ENCODE data around the gene ALK. TPM values are rescaled to one million over a fixed set of nuclear protein-coding genes. Genes with fewer than 3 reads are reported as not detected.

The ALK gene
- total RNA-seq, 1 experiment from 2014 or later: 0.07 TPM

DNA sequence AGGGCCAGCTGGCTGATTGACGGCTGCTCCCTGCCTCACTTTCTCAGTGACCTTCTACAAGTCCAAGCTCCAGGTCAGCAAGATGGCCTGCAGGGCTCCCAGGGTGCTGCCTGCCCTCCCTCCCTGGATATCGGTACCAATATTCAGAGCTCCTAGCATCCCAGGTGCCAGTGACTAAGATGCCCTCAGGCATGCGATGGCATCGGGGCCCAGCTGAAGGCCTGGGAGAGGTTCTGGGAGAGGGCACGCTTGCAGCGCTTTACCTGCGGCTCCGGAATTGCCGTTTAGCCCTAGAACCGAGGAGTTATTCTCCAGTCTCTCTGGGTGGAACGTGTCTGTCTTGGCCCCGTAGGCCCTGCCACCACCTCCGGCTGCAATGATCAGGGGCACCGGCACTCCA lies 689.3 kb downstream of the ALK start:
- POLR2A ChIA-PET: no interaction called here
- no TSS peak for BruUV-seq (replicated peaks)
- no peak for DNase-seq (ENCODE audit: unreplicated experiment)
- no peak overlapping the region for H3K4me3 Mint-ChIP-seq (ENCODE audit: unreplicated experiment)
- H3K27me3 Mint-ChIP-seq (ENCODE audit: insufficient read depth, unreplicated experiment): peaks cover 62% of the 10 kb centered on the region
- intact Hi-C loops (cut with micrococcal nuclease): loop anchor here (10.0 kb wide), 1 partner anchor 793 kb away; no protein-coding TSS in a partner anchor
- CTCF ChIA-PET: interaction anchor here (1.3 kb wide), 1 partner anchor 794 kb away, joined by 3 read pairs; no protein-coding TSS in a partner anchor
- TF ChIP-seq, protein P1, sequence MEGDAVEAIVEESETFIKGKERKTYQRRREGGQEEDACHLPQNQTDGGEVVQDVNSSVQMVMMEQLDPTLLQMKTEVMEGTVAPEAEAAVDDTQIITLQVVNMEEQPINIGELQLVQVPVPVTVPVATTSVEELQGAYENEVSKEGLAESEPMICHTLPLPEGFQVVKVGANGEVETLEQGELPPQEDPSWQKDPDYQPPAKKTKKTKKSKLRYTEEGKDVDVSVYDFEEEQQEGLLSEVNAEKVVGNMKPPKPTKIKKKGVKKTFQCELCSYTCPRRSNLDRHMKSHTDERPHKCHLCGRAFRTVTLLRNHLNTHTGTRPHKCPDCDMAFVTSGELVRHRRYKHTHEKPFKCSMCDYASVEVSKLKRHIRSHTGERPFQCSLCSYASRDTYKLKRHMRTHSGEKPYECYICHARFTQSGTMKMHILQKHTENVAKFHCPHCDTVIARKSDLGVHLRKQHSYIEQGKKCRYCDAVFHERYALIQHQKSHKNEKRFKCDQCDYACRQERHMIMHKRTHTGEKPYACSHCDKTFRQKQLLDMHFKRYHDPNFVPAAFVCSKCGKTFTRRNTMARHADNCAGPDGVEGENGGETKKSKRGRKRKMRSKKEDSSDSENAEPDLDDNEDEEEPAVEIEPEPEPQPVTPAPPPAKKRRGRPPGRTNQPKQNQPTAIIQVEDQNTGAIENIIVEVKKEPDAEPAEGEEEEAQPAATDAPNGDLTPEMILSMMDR (IDR thresholded peaks at IDR 0.05; ENCODE audit: unreplicated experiment): no peak
- no peaks in the 10 kb centered on the region for H3K4me1 Mint-ChIP-seq (ENCODE audit: insufficient read depth, unreplicated experiment)
- no peak overlapping the region for H3K27ac Mint-ChIP-seq (ENCODE audit: low read depth, unreplicated experiment)
- H3K36me3 Mint-ChIP-seq (ENCODE audit: insufficient read depth, unreplicated experiment): no peaks in the 10 kb centered on the region
- H3K9me3 Mint-ChIP-seq (ENCODE audit: unreplicated experiment): no peaks in the 10 kb centered on the region

- TF ChIP-seq, protein P1 (IDR thresholded peaks at IDR 0.05; ENCODE audit: unreplicated experiment): no peak
- peaks cover 6% of the 10 kb centered on the region for H3K4me1 Mint-ChIP-seq (ENCODE audit: insufficient read depth, unreplicated experiment)
- H3K36me3 Mint-ChIP-seq (ENCODE audit: insufficient read depth, unreplicated experiment): peaks cover 5% of the 10 kb centered on the region
- POLR2A ChIA-PET: no interaction called here
- H3K9me3 Mint-ChIP-seq (ENCODE audit: unreplicated experiment): no peaks in the 10 kb centered on the region
- H3K27me3 Mint-ChIP-seq (ENCODE audit: insufficient read depth, unreplicated experiment): peaks cover 67% of the 10 kb centered on the region
- H3K4me3 Mint-ChIP-seq (ENCODE audit: unreplicated experiment): no peak overlapping the region
- no peak overlapping the region for H3K27ac Mint-ChIP-seq (ENCODE audit: low read depth, unreplicated experiment)
- CTCF ChIA-PET: no interaction called here
- DNase-seq (ENCODE audit: unreplicated experiment): no peak
- intact Hi-C loops (cut with micrococcal nuclease): loop anchor here (10.0 kb wide), 1 partner anchor 795 kb away; no protein-coding TSS in a partner anchor
- no TSS peak for BruUV-seq (replicated peaks)
Measured at GRCh38 chr2:29229640-29230039, 691.7 kb downstream of the ALK start.

GRCh38 chr2:29228947-29229346 lies 692.4 kb downstream of the ALK start:
- no peaks in the 10 kb centered on the region for H3K9me3 Mint-ChIP-seq (ENCODE audit: unreplicated experiment)
- POLR2A ChIA-PET: no interaction called here
- no peak overlapping the region for H3K4me3 Mint-ChIP-seq (ENCODE audit: unreplicated experiment)
- peaks cover 8% of the 10 kb centered on the region for H3K36me3 Mint-ChIP-seq (ENCODE audit: insufficient read depth, unreplicated experiment)
- CTCF ChIA-PET: no interaction called here
- DNase-seq (ENCODE audit: unreplicated experiment): no peak
- H3K27me3 Mint-ChIP-seq (ENCODE audit: insufficient read depth, unreplicated experiment): peaks cover 60% of the 10 kb centered on the region
- intact Hi-C loops (cut with micrococcal nuclease): no loop called here
- TF ChIP-seq, protein P1 (IDR thresholded peaks at IDR 0.05; ENCODE audit: unreplicated experiment): no peak
- no TSS peak for BruUV-seq (replicated peaks)
- peaks cover 13% of the 10 kb centered on the region for H3K4me1 Mint-ChIP-seq (ENCODE audit: insufficient read depth, unreplicated experiment)
- H3K27ac Mint-ChIP-seq (ENCODE audit: low read depth, unreplicated experiment): no peak overlapping the region

DNA sequence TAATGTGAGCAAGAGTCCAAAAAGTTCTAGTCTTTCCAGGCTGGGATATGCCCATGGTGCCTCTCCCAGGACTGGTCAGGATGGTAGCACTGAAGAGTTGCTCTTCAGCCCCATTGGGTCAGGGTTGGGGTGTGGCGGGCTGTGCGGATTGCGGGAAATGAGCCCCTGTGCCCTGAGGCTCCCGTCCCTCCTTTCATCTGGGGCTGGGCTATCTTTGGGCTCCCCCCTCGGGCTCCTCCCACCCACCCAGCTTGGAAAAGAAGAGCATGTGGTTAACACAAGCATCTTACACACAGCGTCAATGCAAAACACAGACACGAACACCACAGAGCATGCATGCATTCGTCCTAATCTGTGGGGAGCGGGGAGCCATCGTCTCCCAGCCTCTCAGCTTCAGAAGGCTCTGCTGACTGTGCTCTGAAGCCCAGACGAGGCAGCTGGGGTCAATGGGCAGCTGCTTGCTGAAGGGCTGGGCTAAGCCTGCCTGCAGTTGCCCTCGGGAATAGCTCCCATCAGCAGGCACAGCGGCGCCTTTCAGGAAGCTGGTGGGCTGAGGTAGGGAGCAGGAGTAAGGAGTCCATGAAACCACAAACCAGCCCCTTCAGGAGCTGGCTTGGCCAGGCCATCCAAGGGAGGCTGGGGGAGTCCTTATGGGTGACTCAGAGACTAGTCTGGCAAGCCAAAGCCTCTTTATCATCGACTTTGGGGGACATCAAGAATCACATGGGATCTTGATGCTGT lies 693.3 kb downstream of the ALK start:
- BruUV-seq (replicated peaks): no TSS peak
- Mint-ChIP-seq H3K36me3 (ENCODE audit: insufficient read depth, unreplicated experiment) (peaks cover 13% of the 10 kb centered on the region), H3K27me3 (ENCODE audit: insufficient read depth, unreplicated experiment) (peaks cover 52% of the 10 kb centered on the region), H3K27ac (ENCODE audit: low read depth, unreplicated experiment) (no peak overlapping the region), H3K4me1 (ENCODE audit: insufficient read depth, unreplicated experiment) (peaks cover 22% of the 10 kb centered on the region), H3K9me3 (ENCODE audit: unreplicated experiment) (no peaks in the 10 kb centered on the region), H3K4me3 (ENCODE audit: unreplicated experiment) (no peak overlapping the region)
- TF ChIP-seq, protein P1 (IDR thresholded peaks at IDR 0.05; ENCODE audit: unreplicated experiment): no peak
- intact Hi-C loops (cut with micrococcal nuclease): no loop called here
- CTCF ChIA-PET: interaction anchor here (0.6 to 0.7 kb wide), 3 partner anchors 41 to 571 kb away, joined by 3 read pairs; no protein-coding TSS in a partner anchor
- DNase-seq (ENCODE audit: unreplicated experiment): no peak
- POLR2A ChIA-PET: no interaction called here

Measured in MCF 10A (cell line).